ENCODE results near the gene GDPGP1.
"Not testable (repeated sequence)": the region's sequence is repeated elsewhere in the genome, so short reads cannot be mapped to it uniquely, and the experiment has no call there.

Gene GDPGP1

DNA sequence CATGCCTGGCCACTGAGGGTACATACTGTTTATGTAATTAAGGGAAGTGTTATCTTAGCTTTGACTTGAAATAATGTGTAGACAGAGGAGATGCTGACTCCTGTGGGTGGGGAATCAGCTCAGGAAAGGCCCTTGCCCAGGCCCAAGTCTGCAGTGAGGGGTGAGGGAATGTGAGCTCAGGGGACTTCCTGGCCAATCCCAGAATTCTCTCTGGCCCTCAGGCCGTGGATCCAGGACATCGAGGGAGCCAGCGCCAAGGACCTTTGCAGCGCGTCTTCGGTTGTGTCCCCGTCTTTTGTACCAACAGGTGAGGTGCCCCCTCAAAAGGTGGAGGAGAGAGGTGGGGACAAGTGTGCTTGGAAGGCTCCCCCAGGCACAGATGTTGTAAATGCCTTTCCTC, 6.7 kb upstream of the GDPGP1 start:
- FAIRE-seq: no peak

DNA sequence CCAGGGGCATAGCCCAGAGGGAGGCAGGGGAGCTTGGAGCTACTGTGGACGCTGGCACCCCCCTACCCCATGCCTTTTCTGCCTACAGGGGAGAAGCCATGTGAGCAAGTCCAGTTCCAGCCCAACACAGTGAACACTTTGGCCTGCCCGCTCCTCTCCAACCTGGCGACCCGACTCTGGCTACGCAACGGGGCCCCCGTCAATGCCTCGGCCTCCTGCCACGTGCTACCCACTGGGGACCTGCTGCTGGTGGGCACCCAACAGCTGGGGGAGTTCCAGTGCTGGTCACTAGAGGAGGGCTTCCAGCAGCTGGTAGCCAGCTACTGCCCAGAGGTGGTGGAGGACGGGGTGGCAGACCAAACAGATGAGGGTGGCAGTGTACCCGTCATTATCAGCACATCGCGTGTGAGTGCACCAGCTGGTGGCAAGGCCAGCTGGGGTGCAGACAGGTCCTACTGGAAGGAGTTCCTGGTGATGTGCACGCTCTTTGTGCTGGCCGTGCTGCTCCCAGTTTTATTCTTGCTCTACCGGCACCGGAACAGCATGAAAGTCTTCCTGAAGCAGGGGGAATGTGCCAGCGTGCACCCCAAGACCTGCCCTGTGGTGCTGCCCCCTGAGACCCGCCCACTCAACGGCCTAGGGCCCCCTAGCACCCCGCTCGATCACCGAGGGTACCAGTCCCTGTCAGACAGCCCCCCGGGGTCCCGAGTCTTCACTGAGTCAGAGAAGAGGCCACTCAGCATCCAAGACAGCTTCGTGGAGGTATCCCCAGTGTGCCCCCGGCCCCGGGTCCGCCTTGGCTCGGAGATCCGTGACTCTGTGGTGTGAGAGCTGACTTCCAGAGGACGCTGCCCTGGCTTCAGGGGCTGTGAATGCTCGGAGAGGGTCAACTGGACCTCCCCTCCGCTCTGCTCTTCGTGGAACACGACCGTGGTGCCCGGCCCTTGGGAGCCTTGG, 5.9 kb upstream of the GDPGP1 start:
- no peak for FAIRE-seq

DNA sequence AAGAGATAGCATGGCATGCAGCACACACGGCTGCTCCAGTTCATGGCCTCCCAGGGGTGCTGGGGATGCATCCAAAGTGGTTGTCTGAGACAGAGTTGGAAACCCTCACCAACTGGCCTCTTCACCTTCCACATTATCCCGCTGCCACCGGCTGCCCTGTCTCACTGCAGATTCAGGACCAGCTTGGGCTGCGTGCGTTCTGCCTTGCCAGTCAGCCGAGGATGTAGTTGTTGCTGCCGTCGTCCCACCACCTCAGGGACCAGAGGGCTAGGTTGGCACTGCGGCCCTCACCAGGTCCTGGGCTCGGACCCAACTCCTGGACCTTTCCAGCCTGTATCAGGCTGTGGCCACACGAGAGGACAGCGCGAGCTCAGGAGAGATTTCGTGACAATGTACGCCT, 5.0 kb upstream of the GDPGP1 start:
- FAIRE-seq: no peak

DNA sequence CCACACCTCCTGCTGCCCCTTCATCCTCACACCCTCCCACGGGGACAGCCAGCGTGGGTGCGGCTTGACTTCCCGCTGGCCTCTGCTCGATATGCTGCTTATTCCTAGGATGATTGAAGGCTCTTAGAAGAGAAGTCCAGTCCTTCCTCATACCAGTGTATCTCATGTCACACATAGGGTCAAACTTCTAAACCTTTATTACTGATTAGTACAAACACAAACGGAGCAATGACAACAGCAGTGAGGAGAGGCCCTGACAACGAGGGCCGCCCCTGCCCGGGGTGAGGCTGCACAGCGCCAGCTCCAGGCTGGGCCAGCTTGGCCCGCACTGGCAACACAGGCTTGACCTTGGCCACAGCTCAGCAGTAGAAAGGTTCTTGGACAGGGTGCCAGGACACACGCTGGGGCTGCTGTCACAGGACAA, 3.9 kb upstream of the GDPGP1 start:
- FAIRE-seq: no peak

DNA sequence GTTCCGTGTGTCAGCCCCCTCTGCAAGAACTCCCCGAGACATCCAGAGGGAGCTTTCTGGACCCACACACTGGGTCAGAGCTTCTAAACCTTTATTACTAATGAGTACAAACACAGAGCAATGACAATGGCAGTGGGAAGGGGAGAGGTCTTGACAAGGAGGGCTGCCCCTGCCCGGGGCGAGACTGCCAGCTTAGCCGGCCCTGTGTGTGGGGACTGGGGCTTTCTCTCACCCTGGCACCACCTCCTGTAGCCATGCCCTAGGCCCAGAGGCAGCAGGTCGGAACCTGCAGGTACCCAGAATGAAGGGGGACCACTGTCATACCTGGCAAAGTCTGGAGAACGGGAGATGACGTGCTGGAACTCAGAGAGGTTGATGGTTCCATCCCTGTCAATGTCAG, 3.4 kb upstream of the GDPGP1 start:
- FAIRE-seq: no peak

DNA sequence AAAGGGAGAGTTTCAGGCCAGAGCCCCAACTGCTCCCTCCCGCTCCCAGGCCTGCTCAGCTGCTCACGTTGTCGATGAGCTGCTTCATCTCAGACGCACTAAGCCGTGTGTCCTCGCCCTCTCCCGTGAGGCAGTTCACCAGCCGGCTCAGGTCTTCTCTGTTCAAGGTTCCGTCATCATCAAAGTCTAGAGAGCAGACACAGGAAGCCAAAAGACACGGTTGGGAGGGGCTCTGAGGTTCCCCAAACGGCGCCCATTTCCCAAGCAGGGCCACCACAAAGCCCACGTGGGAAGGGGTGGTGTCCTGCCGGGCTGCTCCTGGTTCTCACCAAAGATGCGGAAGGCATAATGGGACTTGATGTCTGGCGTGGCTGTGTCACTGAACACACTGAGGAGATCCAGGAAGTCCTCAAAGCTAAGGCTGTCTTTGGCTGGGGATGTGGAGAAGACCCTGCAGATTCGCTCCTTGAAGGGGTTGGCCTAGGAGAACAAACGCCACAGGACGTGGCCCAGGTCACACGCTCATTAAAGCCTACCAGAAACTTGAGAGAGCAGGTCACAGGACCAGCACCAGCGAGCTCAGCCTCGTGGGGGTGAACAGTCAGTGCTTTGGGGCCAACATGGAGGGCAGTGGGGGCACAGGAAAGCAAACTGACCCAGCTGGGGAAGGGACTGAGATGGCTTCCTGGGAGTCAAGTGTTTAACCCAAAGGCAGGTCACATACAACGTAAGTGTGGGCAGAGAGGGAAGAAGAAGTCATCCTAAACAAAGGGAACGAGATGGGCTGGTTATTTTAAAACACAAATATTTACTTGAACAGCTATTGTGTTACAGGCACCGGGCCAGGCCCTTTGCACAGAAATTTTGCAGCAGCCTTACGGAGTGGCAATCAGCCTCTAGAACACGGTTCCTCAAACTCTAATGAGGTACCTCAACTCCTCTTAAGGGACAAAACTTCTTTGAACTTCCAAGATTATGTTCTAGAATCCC, 2.7 kb upstream of the GDPGP1 start:
- no peak for FAIRE-seq

DNA sequence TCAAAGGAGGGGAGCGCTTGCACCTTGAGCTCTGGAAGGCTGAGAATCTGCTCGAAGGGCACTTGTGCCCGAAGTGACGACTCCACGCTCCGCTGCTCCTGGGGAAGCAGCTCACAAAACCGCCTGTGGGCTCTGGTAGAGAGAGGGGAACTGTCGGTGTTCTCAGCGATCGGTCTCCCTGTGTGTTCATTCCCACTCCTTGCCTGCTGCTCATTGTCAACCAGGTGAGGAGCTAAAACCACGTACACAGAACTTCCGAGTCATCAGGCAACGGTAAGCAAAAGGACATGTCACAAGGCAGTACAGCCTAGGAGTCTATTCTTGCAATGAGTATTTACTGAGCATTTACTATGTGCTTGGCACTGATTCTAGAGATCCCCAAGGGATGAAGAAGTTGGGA, 1.8 kb upstream of the GDPGP1 start:
- no peak for FAIRE-seq

DNA sequence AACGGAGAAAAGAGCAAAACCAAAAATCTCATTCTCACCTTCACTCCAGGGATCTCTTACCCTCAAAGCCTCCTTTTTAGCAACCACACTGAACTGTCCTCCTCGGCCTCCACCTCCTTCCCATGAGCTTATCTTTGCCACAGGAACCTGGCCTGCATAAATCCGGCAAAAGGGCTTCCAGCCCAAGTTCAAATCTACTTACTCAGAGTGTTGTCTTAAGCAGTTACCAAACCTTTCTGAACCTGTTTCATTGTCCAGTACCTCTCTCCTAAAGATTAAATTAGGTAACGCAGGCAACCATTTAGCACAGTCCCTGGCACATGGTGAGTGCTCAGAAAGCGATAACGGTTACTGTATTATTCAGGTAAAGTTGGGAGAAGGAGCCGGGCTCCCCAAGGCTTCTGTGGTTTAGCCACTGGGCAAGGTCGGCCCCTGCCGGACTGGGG, 1.0 kb upstream of the GDPGP1 start:
- no peak for FAIRE-seq

DNA sequence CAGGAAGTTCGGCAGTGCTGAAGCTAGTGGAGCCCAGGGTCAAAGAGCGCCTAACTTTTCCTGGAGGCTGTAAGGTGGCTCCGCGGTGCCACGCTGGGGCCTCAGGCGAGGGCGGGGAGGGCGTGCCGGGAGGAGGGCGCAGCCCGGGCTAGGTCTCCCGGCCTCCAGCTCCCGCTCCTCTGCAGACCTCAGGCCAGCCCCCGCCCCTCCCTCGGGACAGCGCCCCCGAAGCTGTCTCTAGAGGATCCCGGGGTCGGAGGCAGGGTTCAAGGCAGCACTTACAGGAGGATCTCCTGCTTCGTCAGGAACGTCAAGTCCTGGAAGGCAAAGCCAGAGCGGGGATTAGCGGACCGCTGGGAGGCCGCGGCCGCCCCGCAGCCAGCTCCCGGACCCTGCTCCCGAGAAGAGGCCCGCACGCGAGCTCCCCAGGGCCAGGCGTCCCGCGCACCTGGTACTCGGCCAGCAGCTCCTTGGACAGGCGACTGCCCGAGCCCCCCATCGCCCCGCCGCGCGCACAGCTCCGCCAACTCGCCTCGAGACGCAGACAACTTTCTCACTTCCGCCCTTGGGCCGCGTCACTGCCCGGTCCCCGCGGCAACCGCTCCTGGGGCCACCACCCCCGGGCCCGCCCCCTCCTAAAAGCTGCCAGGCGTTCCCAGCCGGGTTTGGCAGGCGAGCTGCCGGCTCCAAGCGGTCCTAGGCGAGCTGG, 468 bp upstream of the GDPGP1 start, which contains the start of gene CIB1:
Gene CIB1, minus strand, starts transcription at position 555 of the 709 bp plus-strand sequence. Its CDS starts 56 bp downstream, at position 499.
- FAIRE-seq: no peak

DNA sequence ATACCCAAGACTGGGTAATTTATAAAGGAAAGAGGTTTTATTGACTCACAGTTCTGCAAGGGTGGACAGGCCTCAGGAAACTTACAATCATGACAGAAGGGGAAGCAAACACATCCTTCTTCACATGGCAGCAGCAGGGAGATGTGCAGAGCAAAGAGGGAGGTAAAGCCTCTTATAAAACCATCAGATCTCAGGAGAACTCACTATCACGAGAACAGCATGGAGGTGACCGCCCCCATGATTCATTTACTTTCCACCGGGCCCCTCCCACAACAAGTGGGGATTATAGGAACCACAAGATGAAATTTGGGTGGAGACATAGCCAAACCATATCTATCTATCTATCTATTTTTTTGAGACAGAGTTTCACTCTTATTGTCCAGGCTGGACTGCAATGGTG, 5.4 kb downstream of the GDPGP1 start:
- FAIRE-seq: no peak

DNA sequence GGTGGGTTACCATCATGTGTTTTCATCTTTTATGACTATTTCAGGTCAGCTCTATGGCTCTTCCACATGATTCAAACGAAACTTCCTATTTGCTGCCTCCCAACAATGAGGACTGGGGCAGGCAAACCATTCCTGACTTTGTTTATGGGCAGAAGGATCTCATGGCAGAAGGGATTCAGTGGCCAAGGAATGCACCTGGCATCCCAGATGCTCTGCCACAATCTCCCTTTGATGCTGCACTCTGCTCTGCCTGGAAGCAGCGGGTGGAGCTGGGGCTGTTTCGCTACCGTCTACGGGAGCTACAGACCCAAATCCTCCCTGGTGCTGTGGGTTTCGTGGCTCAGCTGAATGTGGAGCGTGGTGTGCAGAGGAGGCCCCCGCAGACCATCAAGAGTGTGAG, 6.8 kb downstream of the GDPGP1 start:
- no peak for FAIRE-seq

DNA sequence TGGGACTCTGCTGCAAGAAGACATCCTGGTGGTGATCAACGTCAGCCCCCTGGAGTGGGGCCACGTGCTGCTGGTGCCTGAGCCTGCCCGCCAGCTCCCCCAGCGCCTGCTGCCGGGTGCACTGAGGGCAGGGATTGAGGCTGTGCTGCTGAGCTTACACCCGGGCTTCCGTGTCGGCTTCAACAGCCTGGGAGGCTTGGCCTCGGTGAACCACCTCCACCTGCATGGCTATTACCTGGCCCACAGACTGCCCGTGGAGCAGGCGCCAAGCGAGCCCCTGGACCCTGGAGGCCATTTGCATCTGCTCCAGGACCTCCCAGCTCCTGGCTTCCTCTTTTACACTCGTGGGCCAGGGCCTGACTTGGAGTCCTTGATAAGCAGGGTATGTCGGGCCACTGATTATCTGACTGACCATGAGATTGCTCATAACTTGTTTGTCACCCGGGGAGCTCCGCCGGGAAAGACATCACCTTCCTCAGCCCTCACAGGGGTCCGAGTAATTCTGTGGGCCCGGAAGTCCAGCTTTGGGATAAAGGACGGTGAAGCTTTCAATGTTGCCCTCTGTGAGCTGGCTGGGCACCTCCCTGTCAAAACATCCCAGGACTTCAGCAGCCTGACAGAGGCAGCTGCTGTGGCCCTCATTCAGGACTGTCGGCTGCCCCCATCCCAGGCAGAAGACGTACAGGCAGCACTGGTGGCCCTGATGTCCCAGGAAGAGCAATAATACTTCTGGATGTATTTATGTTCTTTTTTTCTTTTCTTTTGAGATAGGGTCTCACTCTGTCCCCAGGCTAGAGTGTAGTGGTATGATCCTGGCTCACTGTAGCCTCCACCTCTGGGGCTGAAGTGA, 7.6 kb downstream of the GDPGP1 start:
- FAIRE-seq: no peak

DNA sequence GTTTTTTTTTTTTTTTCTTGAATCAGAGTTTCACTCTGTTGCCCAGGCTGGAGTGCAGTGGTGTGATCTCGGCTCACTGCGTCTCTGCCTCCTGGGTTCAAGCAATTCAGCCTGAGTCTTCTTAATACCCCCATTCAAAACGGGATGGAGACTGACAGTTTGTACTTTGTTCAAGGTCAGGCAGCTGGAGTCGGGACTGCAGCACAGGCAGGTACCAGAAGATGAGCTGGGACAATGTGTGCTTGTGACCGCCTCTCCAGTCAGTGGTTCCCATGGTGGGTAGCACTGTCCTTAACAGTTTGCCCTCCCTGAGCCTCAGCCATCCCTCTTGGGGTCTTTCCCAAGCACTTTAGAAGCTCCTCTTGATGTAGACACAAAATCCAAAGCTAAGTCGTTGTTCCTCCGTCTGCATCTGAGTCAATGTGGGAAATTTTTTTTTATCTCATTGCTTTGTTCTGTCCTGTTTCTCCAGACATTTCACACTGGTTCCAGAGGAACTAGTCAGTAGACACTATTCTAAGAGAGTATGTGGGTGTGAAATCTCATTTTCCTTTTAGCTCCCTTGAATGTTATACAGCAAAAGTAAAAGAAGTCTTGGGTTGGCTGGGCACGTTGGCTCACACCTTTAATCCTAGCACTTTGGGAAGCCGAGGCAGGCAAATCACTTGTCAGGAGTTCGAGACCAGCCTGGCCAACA, 10.1 kb downstream of the GDPGP1 start:
- no peak for FAIRE-seq

DNA sequence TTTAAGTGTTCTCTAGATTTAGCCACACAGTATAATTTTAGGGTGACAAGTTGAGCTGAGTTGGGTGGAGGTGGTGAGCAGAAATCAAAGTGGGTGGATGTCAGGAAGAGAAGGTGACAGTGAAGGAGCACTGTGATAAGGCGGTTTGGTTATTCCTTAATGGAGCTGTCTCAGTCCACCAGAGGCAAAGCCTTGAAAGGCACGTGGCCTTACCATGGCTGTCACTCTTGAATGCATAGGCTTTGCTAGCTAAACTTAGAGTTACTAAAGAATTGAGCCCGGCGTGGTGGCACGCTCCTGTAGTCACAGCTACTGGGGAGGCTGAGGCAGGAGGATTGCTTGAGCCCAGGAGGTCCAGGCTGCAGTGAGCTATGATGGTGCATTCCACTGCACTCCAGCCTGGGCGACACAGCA, 14.8 kb downstream of the GDPGP1 start:
- no peak for FAIRE-seq

DNA sequence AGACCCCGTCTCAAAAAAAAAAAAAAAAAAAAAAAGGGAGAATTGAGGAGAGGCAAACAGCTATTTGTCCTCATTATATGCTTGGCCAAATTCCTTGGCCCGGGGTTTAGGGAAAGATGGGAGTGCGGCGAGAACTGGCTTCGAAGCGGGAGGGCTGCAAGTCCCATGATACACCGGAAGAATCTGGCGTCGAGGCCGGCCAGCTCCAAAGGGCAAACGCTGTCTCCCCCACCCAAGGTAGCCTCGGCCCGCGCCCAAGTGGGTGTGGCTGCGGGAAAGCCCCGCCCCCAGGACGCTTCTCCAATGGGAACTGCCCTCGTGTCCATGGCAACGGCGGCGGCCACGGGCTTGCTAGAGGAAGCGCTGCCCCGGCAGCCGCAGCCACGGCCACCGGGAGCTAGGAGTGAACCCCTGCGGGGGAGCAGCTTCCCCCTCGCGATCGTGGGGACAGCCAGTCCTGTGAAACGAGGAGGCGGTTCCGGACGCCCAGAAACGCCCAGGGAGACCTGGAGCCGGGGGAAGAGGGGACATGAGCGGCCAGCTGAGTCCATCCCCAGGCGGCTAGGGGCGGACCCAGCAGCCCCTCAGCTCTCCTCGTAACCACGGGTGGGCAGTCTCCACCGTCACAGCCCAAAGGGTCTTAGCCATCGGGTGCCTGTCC, 15.3 kb downstream of the GDPGP1 start, which contains the start of gene TTLL13:
Gene TTLL13, plus strand, starts transcription at position 354 of the 661 bp plus-strand sequence. CDS start 1,075 bp downstream, outside the sequence.
- FAIRE-seq: no peak

DNA sequence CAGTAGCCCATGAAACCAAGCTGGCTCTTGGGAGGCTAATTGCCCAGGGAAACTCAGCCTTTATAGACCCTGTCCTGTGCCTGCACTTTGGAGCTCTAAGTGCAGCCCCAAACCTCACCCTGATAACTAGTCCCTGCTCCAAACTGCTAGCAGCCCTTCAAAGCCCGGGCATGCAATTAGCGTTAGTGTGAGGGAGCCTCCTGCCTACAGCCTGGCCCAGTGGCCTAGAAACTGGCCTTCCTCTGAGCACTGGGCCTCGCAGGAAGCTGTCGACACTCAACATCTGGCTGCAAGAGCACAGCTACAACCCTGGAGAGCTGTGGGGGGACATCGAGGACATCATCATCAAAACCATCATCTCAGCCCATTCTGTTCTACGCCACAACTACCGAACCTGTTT, 23.8 kb downstream of the GDPGP1 start:
- FAIRE-seq: no peak

DNA sequence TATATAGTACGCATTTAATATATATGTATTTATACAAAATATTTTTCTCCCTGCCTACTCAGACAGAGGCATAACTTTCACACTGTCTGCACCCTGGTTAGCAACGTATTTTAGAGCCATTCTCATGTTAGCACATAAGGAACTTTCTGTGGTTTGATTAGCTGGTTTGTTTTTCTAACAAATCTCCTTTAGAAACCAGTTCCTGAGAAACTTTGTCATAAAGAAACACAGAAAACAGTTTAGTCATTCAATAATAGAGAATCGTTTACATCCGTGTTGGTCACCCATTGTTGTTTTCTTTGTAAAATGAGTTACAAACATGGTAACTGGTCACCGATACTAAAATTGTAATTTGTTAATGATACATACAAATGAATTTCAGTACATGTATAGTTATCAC, 25.5 kb downstream of the GDPGP1 start:
- no peak for FAIRE-seq

DNA sequence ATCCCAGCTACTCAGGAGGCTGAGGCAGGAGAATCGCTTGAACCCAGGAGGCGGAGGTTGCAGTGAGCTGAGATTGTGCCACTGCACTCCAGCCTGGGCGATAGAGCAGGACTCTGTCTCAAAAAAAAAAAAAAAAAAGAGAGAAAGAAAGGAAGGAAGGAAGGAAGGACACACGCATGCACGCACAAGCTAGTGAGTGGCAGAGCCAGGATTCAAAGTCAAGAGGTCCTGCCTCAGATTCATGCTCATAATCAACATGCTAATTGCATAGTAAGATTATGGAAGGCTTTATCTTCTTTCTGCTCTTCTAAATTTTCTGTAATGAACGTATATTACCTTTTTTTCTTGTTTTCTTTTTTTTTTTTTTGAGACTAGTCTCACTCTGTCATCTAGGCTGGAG, 26.7 kb downstream of the GDPGP1 start:
- FAIRE-seq: not testable (repeated sequence)

DNA sequence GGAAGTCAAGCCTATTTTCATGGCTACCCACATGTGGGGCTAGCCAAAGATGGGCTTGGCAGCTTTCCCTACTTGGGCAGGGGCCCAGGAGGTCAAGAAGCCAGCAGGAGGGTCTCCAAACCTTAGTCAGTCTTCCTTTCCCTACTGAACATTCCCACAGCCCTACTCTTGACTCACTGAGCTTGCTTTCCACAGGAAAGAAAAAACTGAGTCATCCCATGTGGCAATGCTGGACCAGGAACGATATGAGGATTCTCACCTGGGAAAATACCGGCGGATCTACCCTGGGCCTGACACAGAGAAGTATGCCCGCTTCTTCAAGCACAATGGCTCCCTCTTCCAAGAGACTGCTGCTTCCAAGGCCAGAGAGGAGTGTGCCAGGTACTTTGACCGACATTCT, 27.8 kb downstream of the GDPGP1 start:
- no peak for FAIRE-seq

DNA sequence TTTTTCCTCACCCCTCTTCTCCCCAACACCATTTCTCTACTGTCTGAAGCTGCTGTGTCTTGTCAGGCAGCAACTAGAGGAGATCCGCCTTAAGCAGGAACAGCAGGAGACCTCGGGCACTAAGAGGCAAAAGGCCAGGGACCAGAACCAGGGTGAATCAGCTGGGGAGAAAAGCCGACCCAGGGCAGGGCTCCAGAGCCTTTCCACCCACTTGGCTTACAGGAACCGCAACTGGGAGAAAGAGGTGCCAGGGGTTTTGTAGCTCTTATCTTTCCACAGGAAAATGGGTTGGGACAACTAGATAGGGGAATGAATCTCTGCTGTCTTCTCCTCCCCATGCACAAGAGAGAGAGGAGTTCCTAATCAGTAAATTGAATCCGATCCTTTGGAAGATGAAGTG, 28.4 kb downstream of the GDPGP1 start:
- FAIRE-seq: no peak
